Activated gamma-delta T cell treated with Interleukin-2 at 50 U/mL for 16 hours (primary cell): ENCODE measurements around the gene CIAPIN1.
"Not testable (repeated sequence)": the region's sequence is repeated elsewhere in the genome, so short reads cannot be mapped to it uniquely, and the experiment has no call there.

Source experiments
- DNase-seq: peaks from one replicate; pipeline ENCODE4 v3.0.0-alpha.2; 2020

Gene CIAPIN1

GRCh38 chr16:57476546-57477410 lies 29.6 kb upstream of the CIAPIN1 start:
- no peak for DNase-seq

GRCh38 chr16:57475711-57476339 lies 28.6 kb upstream of the CIAPIN1 start:
- peak; percentile 73 for DNase-seq

- DNase-seq: no peak
Measured at GRCh38 chr16:57474671-57475661, 27.8 kb upstream of the CIAPIN1 start.

GRCh38 chr16:57473906-57474305 lies 26.7 kb upstream of the CIAPIN1 start:
- DNase-seq: no peak

- no peak for DNase-seq
Measured at GRCh38 chr16:57473176-57473840, 26.1 kb upstream of the CIAPIN1 start.

GRCh38 chr16:57472665-57473060 lies 25.5 kb upstream of the CIAPIN1 start:
- no peak for DNase-seq

- no peak for DNase-seq
Measured at GRCh38 chr16:57471852-57472664, 24.9 kb upstream of the CIAPIN1 start.

- DNase-seq: no peak
Measured at GRCh38 chr16:57471209-57471608, 24.0 kb upstream of the CIAPIN1 start.

GRCh38 chr16:57470711-57471110 lies 23.5 kb upstream of the CIAPIN1 start:
- DNase-seq: no peak

- no peak for DNase-seq
Measured at GRCh38 chr16:57469917-57470470, 22.8 kb upstream of the CIAPIN1 start.

- no peak for DNase-seq
Measured at GRCh38 chr16:57469046-57469445, 21.9 kb upstream of the CIAPIN1 start.

- no peak for DNase-seq
Measured at GRCh38 chr16:57468346-57468745, 21.2 kb upstream of the CIAPIN1 start.

- no peak for DNase-seq
Measured at GRCh38 chr16:57464523-57464922, 17.3 kb upstream of the CIAPIN1 start.

GRCh38 chr16:57462978-57463362 lies 15.8 kb upstream of the CIAPIN1 start:
- no peak for DNase-seq

- peak; percentile 94 for DNase-seq
Measured at GRCh38 chr16:57462209-57462977, 15.2 kb upstream of the CIAPIN1 start, which contains the start of gene POLR2C. Gene POLR2C, plus strand, starts transcription at chr16:57462679. Its CDS starts 46 bp downstream, at chr16:57462725.

- DNase-seq: no peak
Measured at GRCh38 chr16:57452021-57452420, 4.8 kb upstream of the CIAPIN1 start.

- DNase-seq: peak; percentile 9
Measured at GRCh38 chr16:57446531-57447185, 527 bp downstream of the CIAPIN1 start.

- no peak for DNase-seq
Measured at GRCh38 chr16:57445510-57445909, 1.7 kb downstream of the CIAPIN1 start.

- no peak for DNase-seq
Measured at GRCh38 chr16:57444711-57445110, 2.5 kb downstream of the CIAPIN1 start.

- not testable (repeated sequence) for DNase-seq
Measured at GRCh38 chr16:57440551-57440950, 6.6 kb downstream of the CIAPIN1 start.
